NCI-H1436 (cell line): ENCODE data around the gene AFF4.
A peak's percentile ranks its signal among the peaks of the same experiment; 100 is the strongest.
"Not testable (repeated sequence)": the region's sequence is repeated elsewhere in the genome, so short reads cannot be mapped to it uniquely, and the experiment has no call there.

Experiments
- DNase-seq: peaks from one replicate; lab custom pipeline; 2025; lab: John Stamatoyannopoulos, UW

AFF4 gene

DNA sequence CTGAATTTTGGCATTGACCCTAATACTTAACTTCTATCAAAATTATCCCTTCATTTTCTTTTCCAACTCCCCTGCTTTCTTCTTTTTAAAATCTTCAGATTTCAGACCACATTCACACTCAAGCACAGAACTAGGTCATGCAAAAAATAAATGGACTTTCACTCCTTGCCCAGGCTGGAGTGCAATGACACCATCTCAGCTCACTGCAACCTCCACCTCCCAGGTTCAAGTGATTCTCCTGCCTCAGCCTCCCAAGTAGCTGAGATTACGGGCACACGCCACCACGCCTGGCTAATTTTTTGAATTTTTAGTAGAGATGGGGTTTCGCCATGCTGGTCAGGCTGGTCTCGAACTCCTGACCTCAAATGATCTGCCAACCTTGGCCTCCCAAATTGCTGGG is 108.4 kb downstream of the AFF4 start:
- not testable (repeated sequence) for DNase-seq

DNA sequence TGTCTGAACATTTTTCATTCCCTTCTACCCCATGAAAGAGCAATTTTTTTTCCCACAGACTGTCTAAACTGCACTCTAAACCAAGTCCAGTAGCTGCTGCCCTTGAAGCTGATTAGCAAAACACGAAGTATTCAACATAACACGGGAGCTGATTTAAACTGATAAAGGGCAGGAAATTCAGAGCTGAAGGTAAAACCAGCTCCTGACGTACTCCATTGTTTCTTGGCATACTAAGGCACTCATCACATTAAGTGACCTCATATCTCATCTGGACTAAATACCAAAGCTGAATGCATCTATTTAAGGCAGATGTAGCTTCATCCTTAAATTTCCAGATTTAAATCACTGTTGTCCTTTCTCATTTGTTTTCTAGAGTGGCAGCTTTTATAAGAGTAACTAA is 109.1 kb downstream of the AFF4 start:
- DNase-seq: no peak

DNA sequence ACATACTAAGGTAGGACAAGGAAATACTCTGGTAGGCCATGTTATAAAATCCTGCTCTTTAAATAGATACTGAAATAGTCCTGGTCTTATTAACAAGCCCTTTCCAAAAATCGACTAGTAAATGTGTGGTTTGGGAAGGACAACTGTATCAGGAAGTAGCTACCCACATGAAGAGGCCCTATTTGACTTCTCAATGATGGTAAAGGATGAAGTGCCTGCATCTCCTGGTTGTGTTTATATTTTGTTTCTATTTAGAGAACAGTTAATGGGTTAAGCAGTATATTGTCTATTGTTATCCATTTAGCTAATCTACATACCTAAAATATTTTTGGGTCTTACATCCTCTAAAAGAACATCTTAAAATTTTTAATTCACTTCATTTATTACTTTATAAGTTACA is 109.6 kb downstream of the AFF4 start:
- no peak for DNase-seq

DNA sequence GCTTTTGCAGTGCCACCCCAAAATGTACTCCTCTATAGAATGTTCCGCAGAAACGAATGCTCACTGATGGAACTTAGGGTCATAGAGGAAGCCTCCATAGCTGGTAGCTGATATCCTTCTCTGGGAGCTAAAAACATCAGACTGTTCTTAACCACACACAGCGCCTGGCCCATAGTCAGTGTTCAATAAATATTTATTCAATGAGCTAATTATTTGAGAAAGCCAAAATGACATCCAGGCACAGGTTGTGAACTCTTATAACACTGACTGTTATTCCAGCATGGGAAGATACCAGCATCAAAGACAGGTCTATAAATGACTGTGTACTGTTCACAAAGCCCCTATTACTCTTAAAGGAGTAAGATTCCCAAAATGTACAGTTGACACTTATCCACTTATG is 110.1 kb downstream of the AFF4 start:
- no peak for DNase-seq

DNA sequence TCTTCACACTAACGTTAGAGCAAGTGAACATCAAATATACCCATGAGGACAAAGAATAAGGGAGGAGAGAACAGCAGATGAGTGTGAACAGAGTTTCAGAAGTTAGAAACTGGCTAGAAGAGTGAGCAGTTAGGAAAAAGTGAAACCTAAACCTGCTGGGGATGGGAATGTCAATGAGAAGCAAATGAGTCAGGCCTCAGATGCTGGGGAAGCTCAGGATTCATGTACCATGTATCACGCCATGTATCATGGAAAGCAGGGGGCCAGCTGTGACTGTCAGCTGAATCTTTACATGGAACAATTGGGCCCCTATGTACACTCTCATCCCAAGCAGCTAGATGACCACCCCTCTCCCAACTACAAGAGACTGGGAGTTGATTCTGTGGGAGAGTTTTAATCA is 113.4 kb downstream of the AFF4 start:
- DNase-seq: no peak

DNA sequence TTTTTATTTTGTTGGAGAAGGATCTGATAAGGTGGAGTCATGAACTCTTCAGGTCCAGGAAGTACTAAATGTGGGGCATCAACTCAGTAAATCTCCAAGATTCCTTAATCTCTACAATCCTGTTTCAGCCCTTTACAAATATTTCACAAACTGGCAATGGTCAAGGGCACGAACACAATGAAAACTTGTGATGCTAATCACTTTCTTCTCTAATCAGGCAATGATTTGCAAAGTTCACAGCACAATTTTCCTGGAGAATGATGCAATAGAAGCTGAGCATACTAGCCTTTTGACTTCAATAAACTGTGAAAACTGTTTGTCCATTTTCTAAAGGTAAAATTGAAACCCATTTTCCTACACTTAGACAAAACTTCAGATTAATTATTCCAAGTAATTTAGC is 114.1 kb downstream of the AFF4 start:
- DNase-seq: no peak

DNA sequence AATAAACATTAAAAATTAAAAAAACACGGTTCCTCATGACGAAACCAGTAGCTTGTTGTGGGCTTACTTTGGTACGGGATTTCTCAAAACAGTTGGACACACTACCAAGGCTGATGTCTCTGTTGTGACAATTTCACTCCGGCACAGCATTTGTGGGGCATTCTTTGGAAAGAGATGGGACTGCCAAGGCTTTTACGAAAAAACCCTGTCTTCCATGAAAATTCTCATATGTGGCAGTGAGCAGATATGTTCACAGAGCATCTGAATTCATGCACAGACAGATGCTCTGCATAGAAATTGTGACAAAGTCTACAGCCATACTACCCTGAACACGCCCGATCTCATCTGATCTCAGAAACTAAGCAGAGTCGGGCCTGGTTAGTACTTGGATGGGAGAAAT is 115.2 kb downstream of the AFF4 start:
- no peak for DNase-seq

DNA sequence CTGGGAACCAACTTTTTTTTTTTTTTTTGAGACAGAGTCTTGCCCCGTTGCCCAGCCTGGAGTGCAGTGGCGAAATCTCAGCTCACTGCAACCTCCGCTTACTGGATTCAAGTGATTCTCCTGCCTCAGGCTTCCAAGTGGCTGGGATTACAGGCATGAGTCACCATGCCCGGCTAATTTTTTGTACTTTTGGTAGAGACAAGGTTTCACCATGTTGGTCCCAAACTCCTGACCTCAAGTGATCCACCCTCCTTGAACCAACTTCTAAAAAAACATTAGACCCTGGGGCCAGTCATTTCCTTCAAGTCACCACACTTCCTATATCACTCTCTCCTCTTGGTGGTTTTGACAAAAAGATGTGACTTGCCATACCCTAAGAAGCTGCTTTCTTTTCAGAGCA is 122.1 kb downstream of the AFF4 start:
- no peak for DNase-seq

DNA sequence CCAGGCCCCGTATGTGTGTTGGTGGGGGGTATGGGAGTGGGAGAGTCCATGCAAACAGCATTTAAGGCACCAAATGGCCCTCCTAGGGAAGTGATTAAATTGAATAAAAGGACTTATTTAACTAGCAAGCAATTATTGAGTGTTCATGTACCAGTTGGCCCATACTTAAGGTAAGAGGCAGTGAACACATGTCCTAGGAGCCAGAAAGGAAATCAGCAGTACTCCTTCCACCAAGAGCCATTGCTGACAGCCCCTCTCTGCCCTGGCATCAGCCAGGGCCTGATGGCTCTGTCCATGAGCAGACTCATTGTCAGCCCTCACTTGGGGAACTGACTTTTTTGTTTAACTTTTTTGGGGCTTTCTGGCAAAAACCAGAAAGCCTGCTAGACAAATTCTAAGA is 122.5 kb downstream of the AFF4 start:
- no peak for DNase-seq

DNA sequence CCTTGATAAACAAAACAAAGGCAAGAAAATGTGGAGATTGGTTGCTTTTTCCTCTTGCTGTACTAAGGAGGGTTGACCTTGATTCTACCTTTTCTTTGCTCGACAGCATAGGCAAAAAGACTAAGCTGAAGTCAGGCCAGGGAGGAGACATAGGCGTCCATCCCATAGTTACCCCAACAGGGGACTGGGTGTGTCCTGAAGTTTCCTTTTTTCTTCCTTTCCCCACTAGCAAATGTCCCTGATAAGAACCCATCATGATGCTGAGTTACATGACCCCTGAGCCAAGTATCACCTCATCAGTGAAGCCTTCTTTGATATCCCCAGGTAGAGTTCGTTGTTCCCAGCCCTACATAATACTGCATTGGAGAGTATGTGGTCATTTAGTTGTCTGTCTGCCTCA is 123.1 kb downstream of the AFF4 start:
- DNase-seq: no peak

DNA sequence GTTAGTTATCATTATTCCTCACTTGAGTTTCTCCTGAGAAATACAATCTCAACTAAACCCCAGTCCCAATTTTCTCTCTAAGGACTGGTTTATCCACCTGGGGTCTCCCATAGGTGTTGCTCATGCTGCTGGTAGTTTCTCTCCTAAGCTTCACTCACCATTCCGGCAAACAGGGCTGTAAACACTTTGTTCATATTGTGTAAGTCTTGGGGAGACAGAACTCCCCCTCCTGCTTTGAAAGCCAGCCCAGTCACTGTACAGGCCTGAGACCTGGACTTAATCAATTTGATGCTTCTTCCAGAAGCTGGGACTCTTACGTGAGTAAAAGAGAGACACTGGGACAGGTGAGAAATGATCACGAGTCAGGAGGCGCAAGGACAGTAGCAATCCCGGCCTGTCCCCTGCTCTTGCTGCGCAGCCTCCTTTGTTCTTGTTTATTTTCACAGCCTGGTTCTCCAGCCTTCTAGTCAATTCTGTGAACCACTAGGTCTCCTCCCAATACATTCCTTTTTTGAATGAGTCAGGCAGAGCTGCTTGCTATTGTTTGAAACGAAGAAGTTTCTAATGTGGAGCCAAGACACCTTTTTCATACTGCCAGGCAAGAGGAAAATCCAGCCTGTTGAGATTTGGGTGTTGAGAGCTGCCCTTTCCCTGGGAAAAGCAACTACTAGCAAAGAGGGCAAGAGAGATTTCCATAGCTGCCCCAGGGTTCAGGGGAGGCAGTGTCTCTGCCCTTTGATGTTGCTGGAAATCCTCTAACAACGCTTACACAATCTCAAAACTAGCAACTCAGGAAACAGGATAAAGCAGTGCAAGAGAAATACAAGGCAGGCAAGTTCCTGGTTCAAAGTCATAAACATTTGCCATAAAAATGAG is 123.8 kb downstream of the AFF4 start:
- DNase-seq: no peak

DNA sequence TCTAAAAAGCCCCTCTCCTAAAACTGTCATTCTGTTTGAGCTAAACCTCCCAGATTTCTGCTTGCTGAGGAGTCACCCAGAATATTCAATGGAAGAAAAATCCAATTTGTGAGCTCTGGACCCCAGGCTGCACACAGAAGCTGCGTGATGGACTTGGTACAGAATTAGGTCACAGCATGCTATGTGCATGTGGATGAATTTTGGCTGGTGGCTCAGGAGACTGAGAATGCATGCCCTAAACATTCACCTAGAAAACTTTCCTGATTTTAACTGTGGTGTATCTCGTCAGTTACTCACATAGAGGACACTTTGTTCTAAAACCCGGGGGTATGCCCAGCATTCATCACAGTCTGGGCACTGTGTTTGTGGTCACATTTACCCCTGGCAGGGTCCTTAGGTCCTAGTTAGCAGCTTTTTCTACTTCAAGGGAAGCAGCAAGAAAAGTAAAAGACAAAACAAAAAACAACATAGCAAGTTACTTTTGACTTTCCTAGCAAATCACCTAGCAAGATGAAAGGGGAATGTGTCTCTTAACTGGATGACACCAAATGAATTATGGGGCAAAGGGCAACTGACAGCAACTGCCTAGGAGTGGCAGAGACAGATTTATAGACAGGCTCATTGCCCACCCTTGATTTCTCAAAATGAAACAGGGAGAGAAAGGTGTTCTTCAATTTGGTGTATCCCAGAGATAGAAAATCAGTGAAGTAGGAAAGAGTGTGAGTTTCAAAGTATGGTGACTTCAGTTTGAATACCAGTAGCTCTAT is 124.7 kb downstream of the AFF4 start:
- DNase-seq: no peak

DNA sequence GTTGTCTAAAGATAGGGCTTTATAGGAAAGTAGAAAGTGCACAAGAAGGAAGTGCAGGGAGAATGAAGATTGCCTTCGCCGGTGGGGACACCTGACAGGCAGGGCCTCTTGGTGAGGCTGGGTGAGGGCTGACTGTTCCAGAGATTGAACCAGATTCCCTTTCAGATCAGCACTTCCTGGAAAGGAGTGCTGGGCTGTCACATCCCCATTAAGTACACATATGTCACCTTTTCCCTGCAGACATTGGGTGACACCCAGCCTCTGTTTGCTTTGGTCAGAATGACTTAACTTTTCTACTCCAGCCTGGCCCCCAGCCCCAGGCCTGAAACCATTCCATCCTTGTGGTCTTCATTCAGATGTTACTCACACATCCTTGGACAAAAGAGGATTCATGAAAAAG is 125.6 kb downstream of the AFF4 start:
- DNase-seq: no peak

DNA sequence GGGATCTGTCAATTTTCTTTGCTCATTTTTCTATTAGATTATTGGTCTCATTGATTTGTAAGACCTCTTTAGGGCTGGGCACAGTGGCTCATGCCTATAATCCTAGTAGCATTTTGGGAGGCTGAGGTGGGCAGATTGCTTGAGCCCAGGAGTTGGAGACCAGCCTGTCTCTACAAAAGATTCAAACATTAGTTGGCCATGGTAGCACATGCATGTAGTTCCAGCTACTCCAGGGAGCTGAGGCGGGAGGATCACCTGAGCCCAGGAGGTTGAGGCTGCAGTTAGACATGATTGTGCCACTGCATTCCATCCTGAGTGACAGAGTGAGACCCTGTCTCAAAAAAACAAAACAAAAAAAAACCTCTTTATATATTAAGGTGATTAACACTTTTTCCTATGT is 126.6 kb downstream of the AFF4 start:
- no peak for DNase-seq

DNA sequence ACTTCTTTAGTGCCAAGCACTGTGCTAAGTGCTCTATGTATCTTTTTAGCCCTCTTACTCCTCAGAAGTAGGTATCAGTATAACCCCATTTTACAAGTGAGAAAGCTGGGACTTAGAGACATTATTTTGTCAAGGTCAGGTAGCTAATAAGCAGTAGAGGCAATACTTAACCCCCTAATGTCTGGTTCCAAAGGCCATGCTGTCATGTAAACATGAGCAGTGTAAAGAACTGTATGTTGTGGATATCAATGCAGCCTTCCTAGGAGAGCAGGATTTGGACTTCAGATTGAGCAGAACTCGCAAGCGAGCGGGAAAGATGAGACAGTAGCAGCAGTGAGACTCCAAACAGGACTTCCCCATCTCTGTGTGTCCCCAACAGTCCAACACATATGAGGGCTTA is 129.4 kb downstream of the AFF4 start:
- DNase-seq: no peak

DNA sequence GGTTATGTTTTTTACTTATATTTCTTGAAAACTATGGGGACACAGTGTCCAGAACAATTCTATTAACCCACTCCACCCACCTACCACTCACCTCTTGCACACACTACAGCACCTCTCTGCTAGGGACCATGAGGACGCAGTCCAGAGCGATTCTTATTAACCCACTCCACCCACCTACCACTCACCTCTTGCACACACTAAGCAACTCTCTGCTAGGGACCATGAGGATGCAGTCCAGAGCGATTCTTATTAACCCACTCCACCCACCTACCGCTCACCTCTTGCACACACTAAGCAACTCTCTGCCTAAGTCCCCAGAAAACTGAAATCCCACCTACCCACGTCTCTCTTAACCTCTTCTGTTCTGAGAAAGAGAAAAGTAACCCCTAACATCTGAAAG is 130.8 kb downstream of the AFF4 start:
- DNase-seq: no peak

DNA sequence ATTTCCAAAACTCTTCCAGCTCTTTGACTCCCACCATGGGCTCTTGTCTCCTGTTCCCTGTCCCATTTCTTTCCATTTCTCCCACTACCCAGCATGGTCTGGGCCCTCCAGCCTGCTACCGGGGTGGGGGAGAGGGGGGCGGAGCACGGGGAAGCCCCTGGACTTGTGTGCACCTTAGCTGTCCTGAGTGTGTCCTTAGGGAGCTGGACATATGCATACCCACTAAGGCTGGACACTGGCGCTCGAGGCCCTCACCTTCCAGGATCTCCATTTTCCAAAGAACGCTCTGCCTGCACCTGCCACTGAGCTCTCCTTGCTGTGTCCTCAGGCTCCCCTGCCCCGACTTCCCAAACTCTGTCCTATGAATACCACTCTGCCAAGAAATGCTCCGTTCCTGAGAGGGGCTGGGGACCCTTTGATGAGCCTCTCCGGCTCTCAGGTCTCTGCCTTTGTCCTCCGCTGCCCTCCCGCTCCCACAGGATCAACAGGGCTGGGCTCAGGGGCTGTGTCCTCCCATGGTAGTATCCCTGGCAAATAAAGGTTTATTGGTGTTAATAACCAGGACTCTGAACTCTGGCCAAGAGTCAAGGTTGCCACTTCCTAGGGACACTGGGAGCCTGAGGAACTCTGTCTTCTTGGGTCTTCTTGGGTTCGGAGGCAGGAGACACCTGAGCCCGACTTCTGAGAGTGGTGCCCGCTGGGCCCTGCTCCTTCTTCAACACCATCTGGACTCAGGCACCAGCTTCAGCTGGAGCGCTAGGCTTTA is 132.2 kb downstream of the AFF4 start:
- no peak for DNase-seq

DNA sequence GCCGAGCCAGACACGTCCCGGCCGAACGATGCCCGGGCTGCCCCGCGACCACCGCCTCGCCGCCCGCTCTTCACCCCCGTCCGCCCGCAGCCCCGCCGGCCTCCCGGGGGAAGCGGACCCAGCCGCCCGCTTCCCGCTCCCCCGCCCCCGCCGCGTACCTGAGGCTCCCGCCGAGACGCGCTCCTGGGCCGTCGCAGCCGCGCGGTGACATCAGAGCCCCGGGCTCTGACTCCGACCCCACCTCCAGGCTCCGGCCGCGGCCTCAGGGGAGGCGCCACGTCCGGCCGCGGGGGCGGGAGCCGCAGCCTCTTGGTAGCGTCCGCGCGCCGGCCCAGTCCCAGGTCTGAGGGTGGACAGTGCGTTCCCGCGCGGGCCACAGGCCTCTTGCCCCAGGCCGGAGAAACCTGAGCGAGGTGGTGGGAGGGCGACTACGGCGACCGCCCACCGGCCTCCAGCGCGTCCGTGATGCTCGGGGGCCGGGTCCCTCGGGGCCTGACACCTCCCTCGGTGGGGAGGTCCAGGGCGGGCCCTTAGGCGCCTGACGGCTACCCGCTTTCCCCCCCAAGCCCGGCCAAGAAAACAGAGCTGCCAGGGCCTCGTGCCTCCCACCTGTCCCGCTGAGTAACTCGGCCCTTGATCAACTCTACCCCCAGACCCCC is 132.9 kb downstream of the AFF4 start, which contains the start of gene SHROOM1:
SHROOM1 (minus strand) TSS at position 212 of the 659 bp plus-strand sequence. CDS start 4,507 bp downstream, outside the sequence.
- DNase-seq: peak; percentile 22

DNA sequence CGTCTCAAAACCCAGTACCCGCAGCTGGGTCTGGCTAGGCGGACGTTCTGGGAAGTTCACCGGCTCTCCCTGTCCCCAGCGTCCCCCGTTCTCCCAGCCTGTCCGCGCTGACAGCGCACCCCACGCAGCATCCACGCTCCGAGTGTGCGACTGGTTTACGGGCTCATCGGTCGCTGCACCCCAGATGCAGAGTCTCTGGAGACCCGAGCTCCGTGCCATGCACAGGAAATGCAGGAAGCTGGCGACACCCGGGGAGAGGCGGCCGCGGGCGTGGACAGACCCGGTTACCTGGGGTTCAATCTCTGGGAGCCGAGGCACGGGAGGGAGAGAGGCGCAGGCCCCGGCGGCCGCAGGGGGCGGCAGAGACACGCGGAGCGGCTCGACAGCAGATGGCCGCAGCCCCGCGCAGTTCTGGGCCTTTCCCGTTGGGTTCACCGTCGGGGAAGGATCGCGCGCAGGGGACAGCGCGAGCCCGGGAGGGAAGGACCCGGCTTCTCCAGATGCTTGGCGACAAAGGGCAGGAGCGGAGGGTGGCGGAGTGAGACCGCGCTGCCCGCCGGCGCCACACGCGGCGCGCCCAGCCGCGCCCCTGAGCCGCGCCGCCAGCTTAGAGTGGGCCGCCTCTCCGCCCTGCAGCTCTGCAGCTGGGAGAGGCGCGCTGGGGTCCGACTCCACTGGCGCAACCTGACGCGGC is 133.5 kb downstream of the AFF4 start:
- peak; percentile 54 for DNase-seq

DNA sequence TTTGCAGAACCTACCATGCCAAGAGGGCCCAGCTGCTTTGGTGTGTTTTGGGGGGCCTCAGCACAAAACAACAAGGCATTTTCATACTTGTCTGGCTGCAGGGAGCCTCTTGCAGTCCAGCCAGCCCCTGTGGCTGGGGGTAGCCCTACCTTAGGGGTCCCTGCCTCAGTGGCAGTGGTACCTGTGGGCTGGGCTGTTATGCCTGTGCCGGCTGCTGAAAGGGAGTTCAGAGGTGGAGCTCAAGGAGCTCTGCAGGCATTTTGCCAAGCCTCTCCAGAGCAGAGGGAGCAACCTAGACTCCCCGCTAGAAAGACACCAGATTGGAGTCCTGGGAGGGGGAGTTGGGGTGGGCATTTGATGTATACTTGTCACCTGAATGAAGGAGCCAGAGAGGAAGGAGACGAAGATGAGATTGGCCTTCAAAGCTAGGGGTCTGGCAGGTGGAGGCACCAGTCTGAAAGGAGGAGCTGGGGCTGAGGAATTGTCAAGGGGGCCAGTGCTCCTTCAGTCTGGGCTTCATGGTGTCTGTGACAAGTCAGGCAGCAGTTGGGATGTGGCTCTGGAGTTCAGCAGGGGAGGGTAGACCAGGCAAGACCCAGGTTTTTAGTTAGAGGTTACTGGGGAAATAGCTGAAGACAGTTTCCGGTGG is 134.5 kb downstream of the AFF4 start:
- no peak for DNase-seq
